Hepatocyte (in vitro differentiated cells): Measurements from ENCODE around the gene ESRRA.

ENCODE experiments used
- EZH2phosphoT487 ChIP-seq: fragments of 200-600 bp; sonication (generic); IDR thresholded peaks from one replicate; pipeline ENCODE4 v1.6.1; 2018; ENCODE audit warnings: antibody characterized with exemption, mild to moderate bottlenecking, low read depth, moderate library complexity; ENCODE audit not compliant: unreplicated experiment, severe bottlenecking
- TF ChIP-seq, protein P1 (sequence below): fragments of 200-600 bp; sonication (generic); IDR thresholded peaks from 2 replicates; pipeline ENCODE4 v1.5.1; 2016; ENCODE audit warnings: antibody characterized with exemption, mild to moderate bottlenecking; ENCODE audit not compliant: poor library complexity

DNA sequence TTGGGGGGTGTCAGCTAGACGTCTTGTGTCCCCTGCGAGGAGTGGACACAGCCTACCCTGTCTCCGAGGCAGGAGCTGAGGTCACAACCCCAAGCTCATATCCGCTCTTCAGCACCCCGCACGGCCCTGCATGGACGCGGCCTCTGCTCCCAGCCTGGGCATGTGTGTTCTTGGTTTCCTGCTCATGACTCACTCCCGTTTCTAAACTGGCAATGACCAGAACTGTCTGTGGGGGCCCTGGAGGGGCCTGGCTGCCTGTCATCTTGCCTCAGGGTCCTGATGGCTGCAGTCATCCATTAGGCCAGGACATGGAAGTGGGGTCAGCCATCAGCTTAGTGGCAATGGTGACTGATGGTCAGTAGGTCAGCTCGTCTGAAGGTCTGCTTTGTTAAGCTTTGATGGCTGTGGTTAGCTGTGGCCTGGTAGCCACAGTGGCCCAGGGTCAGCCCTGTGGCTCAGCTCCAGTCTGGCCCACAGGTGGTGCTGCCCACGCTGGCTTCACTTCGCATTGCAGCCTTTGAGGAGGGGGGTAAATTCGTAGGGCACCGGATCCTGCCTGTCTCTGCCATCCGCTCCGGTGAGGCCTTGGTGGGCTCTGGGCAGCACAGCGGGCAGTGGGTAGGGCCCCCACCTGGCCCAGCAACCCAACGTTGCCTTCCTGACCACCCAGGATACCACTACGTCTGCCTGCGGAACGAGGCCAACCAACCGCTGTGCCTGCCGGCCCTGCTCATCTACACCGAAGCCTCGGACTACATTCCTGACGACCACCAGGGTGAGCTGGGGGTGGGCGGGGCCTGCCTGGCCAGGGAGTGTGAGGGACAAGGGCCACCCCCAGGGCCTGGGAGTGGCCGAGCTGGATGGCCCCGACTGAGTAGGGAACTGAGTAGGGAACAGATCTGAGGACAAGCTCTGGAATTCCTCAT is 42.0 kb upstream of the ESRRA start:
- TF ChIP-seq, protein P1, sequence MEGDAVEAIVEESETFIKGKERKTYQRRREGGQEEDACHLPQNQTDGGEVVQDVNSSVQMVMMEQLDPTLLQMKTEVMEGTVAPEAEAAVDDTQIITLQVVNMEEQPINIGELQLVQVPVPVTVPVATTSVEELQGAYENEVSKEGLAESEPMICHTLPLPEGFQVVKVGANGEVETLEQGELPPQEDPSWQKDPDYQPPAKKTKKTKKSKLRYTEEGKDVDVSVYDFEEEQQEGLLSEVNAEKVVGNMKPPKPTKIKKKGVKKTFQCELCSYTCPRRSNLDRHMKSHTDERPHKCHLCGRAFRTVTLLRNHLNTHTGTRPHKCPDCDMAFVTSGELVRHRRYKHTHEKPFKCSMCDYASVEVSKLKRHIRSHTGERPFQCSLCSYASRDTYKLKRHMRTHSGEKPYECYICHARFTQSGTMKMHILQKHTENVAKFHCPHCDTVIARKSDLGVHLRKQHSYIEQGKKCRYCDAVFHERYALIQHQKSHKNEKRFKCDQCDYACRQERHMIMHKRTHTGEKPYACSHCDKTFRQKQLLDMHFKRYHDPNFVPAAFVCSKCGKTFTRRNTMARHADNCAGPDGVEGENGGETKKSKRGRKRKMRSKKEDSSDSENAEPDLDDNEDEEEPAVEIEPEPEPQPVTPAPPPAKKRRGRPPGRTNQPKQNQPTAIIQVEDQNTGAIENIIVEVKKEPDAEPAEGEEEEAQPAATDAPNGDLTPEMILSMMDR: no peak
- no peak for TF ChIP-seq EZH2phosphoT487
